Smooth muscle cell (in vitro differentiated cells): Measurements from ENCODE around the gene RERGL. TPM values are rescaled to one million over a fixed set of nuclear protein-coding genes. Genes with fewer than 3 reads are reported as not detected.

Experiments
- DNase-seq: peaks from one replicate; lab custom pipeline; 2025; ENCODE audit not compliant: unreplicated experiment; lab: John Stamatoyannopoulos, UW
- H2AFZ ChIP-seq: fragments of 200-600 bp; sonication (generic); 2 replicates; pipeline ENCODE4 v1.6.0; 2016; ENCODE audit warnings: antibody characterized with exemption, low read depth, mild to moderate bottlenecking
- H3F3A ChIP-seq: fragments of 200-600 bp; sonication (generic); 2 replicates; pipeline ENCODE4 v1.6.0; 2017; ENCODE audit warnings: antibody characterized with exemption, low read depth
- H3K27ac ChIP-seq: fragments of 200-600 bp; sonication (generic); 2 replicates; pipeline ENCODE4 v1.5.1; 2016; ENCODE audit warnings: low read depth, mild to moderate bottlenecking
- H3K27me3 ChIP-seq: fragments of 200-600 bp; sonication (generic); 2 replicates; pipeline ENCODE4 v1.6.1; 2016; ENCODE audit warnings: low read depth, mild to moderate bottlenecking
- H3K36me3 ChIP-seq: fragments of 200-600 bp; sonication (generic); 2 replicates; pipeline ENCODE4 v1.5.1; 2016; ENCODE audit warnings: low read depth
- H3K4me1 ChIP-seq: fragments of 200-600 bp; sonication (generic); 2 replicates; pipeline ENCODE4 v1.5.1; 2016; ENCODE audit warnings: low read depth
- H3K4me2 ChIP-seq: fragments of 200-600 bp; sonication (generic); 2 replicates; pipeline ENCODE4 v1.6.0; 2016; ENCODE audit warnings: mild to moderate bottlenecking
- H3K4me3 ChIP-seq: fragments of 200-600 bp; sonication (generic); 2 replicates; pipeline ENCODE4 v1.5.1; 2016; ENCODE audit warnings: mild to moderate bottlenecking
- H3K79me2 ChIP-seq: fragments of 200-600 bp; sonication (generic); 2 replicates; pipeline ENCODE4 v1.6.0; 2016; ENCODE audit warnings: low read depth, mild to moderate bottlenecking
- H3K9ac ChIP-seq: fragments of 200-600 bp; sonication (generic); 2 replicates; pipeline ENCODE4 v1.6.0; 2016; ENCODE audit warnings: low read depth
- H3K9me3 ChIP-seq: fragments of 200-600 bp; sonication (generic); replicated peaks from 2 replicates; pipeline ENCODE4 v1.5.1; 2016; ENCODE audit warnings: low read depth
- H4K20me1 ChIP-seq: fragments of 200-600 bp; sonication (generic); 2 replicates; pipeline ENCODE4 v1.6.0; 2016; ENCODE audit warnings: low read depth
- WGBS: methylation state at CpG from one replicate; pipeline ENCODE4 v1.1.7; 2016; ENCODE audit warnings: low lambda C conversion rate; 5-methylcytosine and 5-hydroxymethylcytosine counted together
- polyA plus RNA-seq: library from polyadenylated mRNA; unstranded; fragments of >200 nt; fragmentation: Nextera tagmentation; extraction: Ambion mirVana; gene quantifications from 2 replicates; pipeline ENCODE4 v1.2.1, GENCODE V29; 2016
- total RNA-seq: library from RNA; depleted of rRNA; stranded (reverse); fragments of >200 nt; gene quantifications from 2 replicates; pipeline ENCODE4 v1.2.3, GENCODE V29; 2014
- TF ChIP-seq, protein P1 (sequence below): fragments of 200-600 bp; sonication (generic); IDR thresholded peaks from 2 replicates; pipeline ENCODE4 v1.5.1; 2017; ENCODE audit warnings: borderline replicate concordance, mild to moderate bottlenecking, antibody characterized with exemption; ENCODE audit not compliant: insufficient read depth, poor library complexity, severe bottlenecking

Gene RERGL, protein sequence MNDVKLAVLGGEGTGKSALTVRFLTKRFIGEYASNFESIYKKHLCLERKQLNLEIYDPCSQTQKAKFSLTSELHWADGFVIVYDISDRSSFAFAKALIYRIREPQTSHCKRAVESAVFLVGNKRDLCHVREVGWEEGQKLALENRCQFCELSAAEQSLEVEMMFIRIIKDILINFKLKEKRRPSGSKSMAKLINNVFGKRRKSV
- total RNA-seq (not detected in 2 replicates), polyA plus RNA-seq (not detected in 2 replicates)

DNA sequence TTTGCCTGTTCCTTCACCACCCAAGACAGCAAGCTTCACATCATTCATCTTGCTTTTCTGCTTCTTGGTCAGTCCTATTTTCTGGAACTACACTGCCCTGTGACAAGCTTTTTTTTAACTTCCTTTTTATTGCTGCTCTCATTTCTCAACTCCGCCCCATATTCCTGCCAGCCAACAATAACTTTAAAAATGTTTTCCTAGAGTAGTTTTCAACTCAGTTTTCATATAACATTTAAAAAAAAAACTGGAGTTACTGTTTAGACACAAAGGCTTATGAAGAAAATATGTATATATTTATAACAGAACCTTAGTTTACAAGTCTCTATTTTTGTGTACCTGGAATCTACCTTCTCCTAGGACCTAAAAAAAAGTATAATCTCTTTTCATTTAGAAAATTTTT is at the start of gene RERGL:
Gene RERGL, minus strand, starts transcription at position 101 of the 400 bp plus-strand sequence. Its CDS starts 53 bp downstream, at position 48.
- no peaks in the 10 kb centered on the region for H3K36me3 ChIP-seq
- no peak within 1 kb of the TSS for H3K4me3 ChIP-seq
- H3K9ac ChIP-seq, result no peak within 1 kb of the TSS
- H3K27me3 ChIP-seq, result no peaks in the 10 kb centered on the region
- H3K9me3 ChIP-seq, result no peaks in the 10 kb centered on the region
- no peak within 1 kb of the TSS for H3K27ac ChIP-seq
- no peaks in the 10 kb centered on the region for H3K4me1 ChIP-seq
- TF ChIP-seq, protein P1, sequence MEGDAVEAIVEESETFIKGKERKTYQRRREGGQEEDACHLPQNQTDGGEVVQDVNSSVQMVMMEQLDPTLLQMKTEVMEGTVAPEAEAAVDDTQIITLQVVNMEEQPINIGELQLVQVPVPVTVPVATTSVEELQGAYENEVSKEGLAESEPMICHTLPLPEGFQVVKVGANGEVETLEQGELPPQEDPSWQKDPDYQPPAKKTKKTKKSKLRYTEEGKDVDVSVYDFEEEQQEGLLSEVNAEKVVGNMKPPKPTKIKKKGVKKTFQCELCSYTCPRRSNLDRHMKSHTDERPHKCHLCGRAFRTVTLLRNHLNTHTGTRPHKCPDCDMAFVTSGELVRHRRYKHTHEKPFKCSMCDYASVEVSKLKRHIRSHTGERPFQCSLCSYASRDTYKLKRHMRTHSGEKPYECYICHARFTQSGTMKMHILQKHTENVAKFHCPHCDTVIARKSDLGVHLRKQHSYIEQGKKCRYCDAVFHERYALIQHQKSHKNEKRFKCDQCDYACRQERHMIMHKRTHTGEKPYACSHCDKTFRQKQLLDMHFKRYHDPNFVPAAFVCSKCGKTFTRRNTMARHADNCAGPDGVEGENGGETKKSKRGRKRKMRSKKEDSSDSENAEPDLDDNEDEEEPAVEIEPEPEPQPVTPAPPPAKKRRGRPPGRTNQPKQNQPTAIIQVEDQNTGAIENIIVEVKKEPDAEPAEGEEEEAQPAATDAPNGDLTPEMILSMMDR, result no peak
- no peaks in the 10 kb centered on the region for H3F3A ChIP-seq
- no peak within 1 kb of the TSS for H2AFZ ChIP-seq
- H3K79me2 ChIP-seq, result no peaks in the 10 kb centered on the region
- H3K4me2 ChIP-seq, result no peak within 1 kb of the TSS
- no peaks in the 10 kb centered on the region for H4K20me1 ChIP-seq
- no peak for DNase-seq
- WGBS, result 81% methylated on average over 1 of the region's 1 CpG

DNA sequence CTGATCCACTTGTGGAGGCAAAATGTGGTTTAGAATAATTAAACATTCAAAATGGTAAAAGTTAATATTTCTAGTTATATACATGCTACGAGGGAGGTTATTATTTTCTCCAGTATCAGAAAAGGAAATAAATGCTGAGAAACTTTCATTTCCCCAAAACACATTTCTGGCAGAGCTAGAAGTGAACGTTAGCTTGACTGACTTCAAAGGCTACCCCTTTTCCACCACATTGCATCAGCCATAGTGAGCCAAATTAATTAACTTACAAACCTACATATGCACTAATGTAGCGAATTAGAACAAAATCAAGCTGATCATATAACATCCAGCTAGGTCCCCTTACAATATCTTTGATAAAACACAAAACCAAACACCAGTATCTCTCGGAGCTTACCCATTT is 49.3 kb upstream of the RERGL start:
- Histone ChIP-seq H3K27me3 (no peaks in the 10 kb centered on the region), H3K9me3 (no peaks in the 10 kb centered on the region), H3K36me3 (no peaks in the 10 kb centered on the region), H3K27ac (no peak overlapping the region), H3K4me2 (no peak overlapping the region), H3K9ac (no peak overlapping the region), H3F3A (no peaks in the 10 kb centered on the region), H3K4me1 (peaks cover 3% of the 10 kb centered on the region), H3K4me3 (no peak overlapping the region), H2AFZ (no peak overlapping the region), H4K20me1 (no peaks in the 10 kb centered on the region), H3K79me2 (no peaks in the 10 kb centered on the region)
- WGBS, result 86% methylated on average over 4 of the region's 4 CpGs
- TF ChIP-seq, protein P1, result no peak
- DNase-seq, result no peak

DNA sequence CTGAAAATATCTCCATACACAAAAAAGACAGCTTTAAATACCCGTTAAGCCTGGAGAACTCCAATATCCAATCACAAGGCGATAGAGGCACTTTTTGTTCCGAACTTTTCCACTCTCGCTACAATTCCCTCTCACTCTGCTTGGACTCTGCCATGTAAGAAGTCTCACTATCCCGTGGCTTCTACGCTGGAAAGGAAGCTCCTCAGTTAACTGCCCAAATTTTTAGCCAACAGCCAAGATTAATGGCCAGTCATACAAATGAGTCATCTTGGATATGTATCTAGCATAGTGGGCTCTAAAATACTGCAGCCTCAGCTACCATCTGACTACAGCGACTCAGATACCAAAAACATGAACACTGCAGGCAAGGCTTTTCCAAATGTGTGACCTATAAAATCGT is 45.5 kb upstream of the RERGL start:
- no peaks in the 10 kb centered on the region for H4K20me1 ChIP-seq
- TF ChIP-seq, protein P1, result no peak
- no peak overlapping the region for H3K27ac ChIP-seq
- H2AFZ ChIP-seq, result no peak overlapping the region
- no peaks in the 10 kb centered on the region for H3F3A ChIP-seq
- no peak for DNase-seq
- no peaks in the 10 kb centered on the region for H3K27me3 ChIP-seq
- peaks cover 3% of the 10 kb centered on the region for H3K4me1 ChIP-seq
- H3K79me2 ChIP-seq, result no peaks in the 10 kb centered on the region
- 85% methylated on average over 8 of the region's 8 CpGs for WGBS
- no peaks in the 10 kb centered on the region for H3K36me3 ChIP-seq
- no peaks in the 10 kb centered on the region for H3K9me3 ChIP-seq
- no peak overlapping the region for H3K9ac ChIP-seq
- no peak overlapping the region for H3K4me2 ChIP-seq
- H3K4me3 ChIP-seq, result no peak overlapping the region

DNA sequence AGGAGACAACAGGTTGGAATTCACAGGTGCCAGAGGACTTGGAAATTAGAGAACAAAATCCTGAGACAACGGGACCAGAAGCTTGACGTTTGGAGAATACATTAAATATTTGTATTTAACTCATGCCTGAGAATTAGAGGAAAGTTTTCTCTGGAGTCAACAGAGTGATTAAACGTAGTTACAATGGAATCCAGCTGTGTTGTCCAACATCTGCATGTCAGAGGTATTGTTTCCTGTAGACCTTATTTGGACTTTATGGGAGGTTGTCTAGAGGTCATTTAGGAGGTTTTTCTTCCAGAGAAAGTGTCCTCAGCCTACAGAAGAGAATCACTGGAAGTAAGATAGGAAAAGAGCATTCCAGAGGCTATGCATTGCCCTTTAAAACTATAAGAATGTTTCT is 45.1 kb upstream of the RERGL start:
- Histone ChIP-seq H3K9me3 (no peaks in the 10 kb centered on the region), H3K9ac (no peak overlapping the region), H3K27me3 (no peaks in the 10 kb centered on the region), H4K20me1 (no peaks in the 10 kb centered on the region), H3K79me2 (no peaks in the 10 kb centered on the region), H3K4me1 (peaks cover 3% of the 10 kb centered on the region), H3K4me3 (no peak overlapping the region), H2AFZ (no peak overlapping the region), H3F3A (no peaks in the 10 kb centered on the region), H3K36me3 (no peaks in the 10 kb centered on the region), H3K27ac (no peak overlapping the region), H3K4me2 (no peak overlapping the region)
- TF ChIP-seq, protein P1, result no peak
- DNase-seq, result no peak
- WGBS, result 81% methylated on average over 3 of the region's 3 CpGs
